AML-193 (cell line): ENCODE results near the gene TLCD3A.
"Not testable (repeated sequence)": the region's sequence is repeated elsewhere in the genome, so short reads cannot be mapped to it uniquely, and the experiment has no call there.

Experiments
- DNase-seq, 2 experiments: peaks; one replicate each; lab custom pipeline; 2025; lab: John Stamatoyannopoulos, UW

Gene TLCD3A

GRCh38 chr17:708132-708531 is 24.3 kb upstream of the TLCD3A start:
- no peak for DNase-seq

GRCh38 chr17:718075-718474 is 14.3 kb upstream of the TLCD3A start:
- no peak for DNase-seq

GRCh38 chr17:720706-721539 is 11.5 kb upstream of the TLCD3A start:
- no peak for DNase-seq

GRCh38 chr17:721540-721937 is 10.9 kb upstream of the TLCD3A start:
- no peak for DNase-seq

GRCh38 chr17:725084-725483 is 7.3 kb upstream of the TLCD3A start:
- no peak for DNase-seq

GRCh38 chr17:725746-726145 is 6.7 kb upstream of the TLCD3A start:
- no peak for DNase-seq

GRCh38 chr17:726271-726919 is 6.0 kb upstream of the TLCD3A start:
- DNase-seq: no peak

- DNase-seq: no peak
These were observed 3.5 kb upstream of the TLCD3A start for GRCh38 chr17:728911-729310.

- DNase-seq: no peak
These were observed 741 bp upstream of the TLCD3A start for GRCh38 chr17:731644-732066.

- no peak for DNase-seq
These were observed 715 bp downstream of the TLCD3A start for GRCh38 chr17:732902-733720.

- DNase-seq: no peak
These were observed 1.3 kb downstream of the TLCD3A start for GRCh38 chr17:733743-734142.

- no peak for DNase-seq
These were observed 5.2 kb downstream of the TLCD3A start for GRCh38 chr17:737561-738113.

GRCh38 chr17:740240-741017 is 8.0 kb downstream of the TLCD3A start:
- peak; percentile 72 to 76 for DNase-seq

GRCh38 chr17:742147-742793 is 9.9 kb downstream of the TLCD3A start:
- no peak for DNase-seq

GRCh38 chr17:743139-743538 is 10.7 kb downstream of the TLCD3A start:
- no peak for DNase-seq

- no peak for DNase-seq
These were observed 12.5 kb downstream of the TLCD3A start for GRCh38 chr17:744937-745336.

GRCh38 chr17:745406-745805 is 13.0 kb downstream of the TLCD3A start:
- no peak for DNase-seq

GRCh38 chr17:746181-746580 is 13.8 kb downstream of the TLCD3A start:
- no peak for DNase-seq

- no peak for DNase-seq
These were observed 14.6 kb downstream of the TLCD3A start for GRCh38 chr17:746783-747629.

- not testable (repeated sequence) for DNase-seq
These were observed 16.2 kb downstream of the TLCD3A start for GRCh38 chr17:748604-749003.
